Measurements from ENCODE around the gene SIL1.

SIL1 gene

GRCh38 chr5:139117342-139117884, 80.8 kb downstream of the SIL1 start:
- TF ChIP-seq, protein P1, sequence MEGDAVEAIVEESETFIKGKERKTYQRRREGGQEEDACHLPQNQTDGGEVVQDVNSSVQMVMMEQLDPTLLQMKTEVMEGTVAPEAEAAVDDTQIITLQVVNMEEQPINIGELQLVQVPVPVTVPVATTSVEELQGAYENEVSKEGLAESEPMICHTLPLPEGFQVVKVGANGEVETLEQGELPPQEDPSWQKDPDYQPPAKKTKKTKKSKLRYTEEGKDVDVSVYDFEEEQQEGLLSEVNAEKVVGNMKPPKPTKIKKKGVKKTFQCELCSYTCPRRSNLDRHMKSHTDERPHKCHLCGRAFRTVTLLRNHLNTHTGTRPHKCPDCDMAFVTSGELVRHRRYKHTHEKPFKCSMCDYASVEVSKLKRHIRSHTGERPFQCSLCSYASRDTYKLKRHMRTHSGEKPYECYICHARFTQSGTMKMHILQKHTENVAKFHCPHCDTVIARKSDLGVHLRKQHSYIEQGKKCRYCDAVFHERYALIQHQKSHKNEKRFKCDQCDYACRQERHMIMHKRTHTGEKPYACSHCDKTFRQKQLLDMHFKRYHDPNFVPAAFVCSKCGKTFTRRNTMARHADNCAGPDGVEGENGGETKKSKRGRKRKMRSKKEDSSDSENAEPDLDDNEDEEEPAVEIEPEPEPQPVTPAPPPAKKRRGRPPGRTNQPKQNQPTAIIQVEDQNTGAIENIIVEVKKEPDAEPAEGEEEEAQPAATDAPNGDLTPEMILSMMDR (IDR thresholded peaks at IDR 0.05) = no peak

GRCh38 chr5:139116100-139116655, 82.0 kb downstream of the SIL1 start:
- TF ChIP-seq, protein P1 (IDR thresholded peaks at IDR 0.05) = no peak

DNA sequence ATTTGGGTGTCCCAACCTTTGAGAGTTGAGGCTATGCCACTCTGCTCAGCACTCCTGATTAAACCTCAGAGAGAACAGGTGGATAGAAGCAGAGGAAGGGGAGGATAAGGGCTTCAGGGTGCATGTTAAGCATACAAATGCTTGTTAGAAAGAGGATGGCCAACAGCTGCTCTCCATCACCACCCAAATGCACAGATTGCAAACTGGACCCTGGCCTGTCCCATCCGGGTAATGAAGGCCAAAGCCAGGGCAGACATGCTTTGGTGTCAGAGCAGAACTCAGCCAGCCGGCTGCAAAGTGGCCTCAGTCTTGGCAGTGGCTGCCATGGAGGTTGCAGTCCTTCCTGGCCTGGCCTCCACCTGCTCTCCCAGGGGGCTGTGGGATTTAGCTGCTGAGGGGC, 84.3 kb downstream of the SIL1 start:
- TF ChIP-seq, protein P1 (IDR thresholded peaks at IDR 0.05) = no peak

DNA sequence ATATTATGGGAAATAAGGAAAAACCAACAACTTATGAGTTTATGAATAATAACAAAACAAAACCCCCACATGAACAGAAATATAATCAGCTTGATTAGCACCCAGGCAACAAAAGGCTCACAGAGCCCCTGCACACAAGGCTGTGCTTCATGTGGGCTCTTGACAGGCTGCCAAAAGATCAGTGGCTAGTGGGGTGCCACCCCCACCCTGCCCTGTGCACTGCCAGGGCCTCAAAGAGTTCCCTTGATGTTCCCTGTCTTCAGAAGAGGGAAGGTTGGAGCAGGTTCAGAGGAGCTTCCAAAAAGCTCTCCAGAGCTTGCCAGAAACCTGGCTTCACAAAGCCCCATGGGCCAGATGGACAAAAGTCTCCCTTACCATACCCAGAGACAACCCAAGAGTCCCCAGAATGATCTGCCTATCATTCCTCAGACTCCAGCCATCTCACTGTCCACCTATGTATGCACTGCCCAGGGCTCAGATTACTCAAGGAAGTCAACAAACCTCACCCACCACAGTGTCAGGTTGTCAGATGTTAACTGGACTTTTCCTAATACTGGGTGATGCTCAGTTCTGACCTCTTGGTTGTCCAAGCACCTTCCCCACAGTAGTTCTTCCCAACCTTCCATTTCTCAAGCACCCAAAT, 87.5 kb downstream of the SIL1 start:
- TF ChIP-seq, protein P1 (IDR thresholded peaks at IDR 0.05) = no peak

DNA sequence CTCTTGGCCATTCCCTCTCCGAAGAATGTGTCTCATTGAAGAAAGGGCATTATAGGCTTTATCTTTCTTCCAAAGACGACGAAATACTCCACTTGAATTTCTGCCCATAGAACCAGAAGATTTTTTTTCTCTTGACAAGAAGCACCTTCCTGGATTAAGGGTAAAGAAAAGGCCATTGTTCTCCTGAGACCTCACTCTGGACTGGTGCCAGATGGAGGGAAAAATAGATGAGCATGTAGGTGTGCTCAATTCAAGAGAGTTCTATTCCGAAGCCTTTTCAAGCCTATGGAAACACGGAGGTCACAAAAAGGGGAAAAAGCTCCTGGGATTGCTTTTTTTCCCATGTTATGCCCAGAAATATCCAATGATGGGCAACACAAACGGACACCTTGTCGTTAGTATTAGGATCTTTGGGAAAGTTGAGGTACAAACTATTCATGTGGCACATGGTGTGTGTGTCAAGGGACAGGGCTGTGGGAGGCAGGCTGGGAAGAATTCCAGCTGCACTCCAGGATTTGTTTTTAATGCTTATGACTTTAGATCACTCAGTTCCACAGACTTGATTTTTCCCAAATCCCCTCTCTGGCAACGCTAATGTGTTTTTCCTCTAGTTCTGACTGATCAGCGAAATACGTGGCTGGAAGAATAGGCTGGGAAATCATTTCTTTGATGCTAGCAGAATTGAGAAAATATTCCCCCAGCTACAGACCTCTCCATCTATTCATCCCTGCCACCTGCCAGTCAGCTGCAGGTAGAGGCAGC, 89.9 kb downstream of the SIL1 start:
- TF ChIP-seq, protein P1 (IDR thresholded peaks at IDR 0.05) = no peak

DNA sequence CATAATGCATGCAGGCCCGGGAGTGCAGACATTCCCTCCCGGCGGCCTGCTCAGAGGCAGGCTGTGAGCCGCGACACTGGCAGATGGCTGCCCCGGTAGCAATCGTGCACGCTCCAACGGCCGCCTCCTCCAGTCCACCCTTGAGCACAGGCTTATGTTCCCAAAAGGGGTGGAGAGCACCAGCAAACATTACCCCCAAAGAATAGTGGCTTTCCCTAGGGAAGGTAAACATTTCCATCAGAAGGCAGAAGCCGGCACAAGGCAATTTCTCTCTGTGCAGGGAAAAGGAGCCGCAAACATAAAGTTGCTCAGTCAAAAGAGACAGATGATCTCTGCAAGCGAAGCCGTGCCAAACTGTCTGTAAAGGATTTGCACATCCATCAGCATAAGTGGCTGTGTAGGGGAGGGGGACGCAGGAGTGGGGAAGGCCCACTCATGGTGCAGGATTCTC, 92.5 kb downstream of the SIL1 start:
- TF ChIP-seq, protein P1 (IDR thresholded peaks at IDR 0.05) = no peak

- TF ChIP-seq, protein P1 (IDR thresholded peaks at IDR 0.05) = no peak
These were observed 93.4 kb downstream of the SIL1 start for GRCh38 chr5:139104577-139105276.

Data from LNCAP (cell line).